ENCODE results near the gene RNF34.
"Not testable (repeated sequence)": the region's sequence is repeated elsewhere in the genome, so short reads cannot be mapped to it uniquely, and the experiment has no call there.

DNA sequence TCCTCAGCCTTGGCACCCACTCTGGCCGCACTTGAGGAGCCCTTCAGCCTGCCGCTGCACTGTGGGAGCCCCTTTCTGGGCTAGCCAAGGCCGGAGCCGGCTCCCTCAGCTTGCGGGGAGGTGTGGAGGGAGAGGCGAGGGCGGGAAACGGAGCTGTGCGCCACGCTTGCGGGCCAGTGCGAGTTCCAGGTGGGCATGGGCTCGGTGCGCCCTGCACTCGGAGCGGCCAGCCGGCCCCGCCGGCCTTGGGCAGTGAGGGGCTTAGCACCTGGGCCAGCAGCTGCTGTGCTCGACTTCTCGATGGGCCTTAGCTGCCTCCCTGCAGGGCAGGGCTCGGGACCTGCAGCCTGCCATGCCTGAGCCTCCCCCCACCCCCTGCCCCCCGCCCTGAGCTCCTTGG lies 25.6 kb upstream of the RNF34 start:
- TF ChIP-seq, protein P1, sequence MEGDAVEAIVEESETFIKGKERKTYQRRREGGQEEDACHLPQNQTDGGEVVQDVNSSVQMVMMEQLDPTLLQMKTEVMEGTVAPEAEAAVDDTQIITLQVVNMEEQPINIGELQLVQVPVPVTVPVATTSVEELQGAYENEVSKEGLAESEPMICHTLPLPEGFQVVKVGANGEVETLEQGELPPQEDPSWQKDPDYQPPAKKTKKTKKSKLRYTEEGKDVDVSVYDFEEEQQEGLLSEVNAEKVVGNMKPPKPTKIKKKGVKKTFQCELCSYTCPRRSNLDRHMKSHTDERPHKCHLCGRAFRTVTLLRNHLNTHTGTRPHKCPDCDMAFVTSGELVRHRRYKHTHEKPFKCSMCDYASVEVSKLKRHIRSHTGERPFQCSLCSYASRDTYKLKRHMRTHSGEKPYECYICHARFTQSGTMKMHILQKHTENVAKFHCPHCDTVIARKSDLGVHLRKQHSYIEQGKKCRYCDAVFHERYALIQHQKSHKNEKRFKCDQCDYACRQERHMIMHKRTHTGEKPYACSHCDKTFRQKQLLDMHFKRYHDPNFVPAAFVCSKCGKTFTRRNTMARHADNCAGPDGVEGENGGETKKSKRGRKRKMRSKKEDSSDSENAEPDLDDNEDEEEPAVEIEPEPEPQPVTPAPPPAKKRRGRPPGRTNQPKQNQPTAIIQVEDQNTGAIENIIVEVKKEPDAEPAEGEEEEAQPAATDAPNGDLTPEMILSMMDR (IDR thresholded peaks at IDR 0.05) = not testable (repeated sequence)
- TF ChIP-seq POLR2A (IDR thresholded peaks at IDR 0.05) = not testable (repeated sequence)

Measured in tibial nerve (tissue), 3 donors.